Ramos (cell line): ENCODE data around the gene TSKU.
"Not testable (repeated sequence)": the region's sequence is repeated elsewhere in the genome, so short reads cannot be mapped to it uniquely, and the experiment has no call there.

Experiments
- in situ Hi-C: fragments of 300-500 bp; cut with MboI; formaldehyde crosslinking; loops from one replicate; pipeline ENCODE4 v1.14.3; 2022; ENCODE audit warnings: low sequenced_read_pairs; ENCODE audit not compliant: unreplicated experiment

The TSKU gene

DNA sequence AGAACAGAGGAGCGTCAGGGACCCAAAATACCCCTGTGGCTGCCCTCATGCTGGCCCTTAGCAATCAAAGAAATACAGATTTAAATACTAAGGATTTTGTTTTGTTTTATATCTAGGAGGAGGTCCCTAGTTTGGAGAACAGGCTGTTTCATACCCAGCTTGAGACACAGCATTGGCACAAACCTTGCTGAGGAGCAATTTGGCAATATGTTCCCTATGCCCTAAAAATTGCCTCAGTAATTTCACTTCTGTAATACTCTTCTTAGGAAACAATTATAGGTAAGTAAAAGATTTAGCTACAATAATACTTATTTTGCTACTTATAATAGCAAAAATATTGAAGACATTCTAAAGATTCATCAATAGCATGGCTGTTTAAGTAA, 37.0 kb downstream of the TSKU start:
- in situ Hi-C loops = no loop called here

DNA sequence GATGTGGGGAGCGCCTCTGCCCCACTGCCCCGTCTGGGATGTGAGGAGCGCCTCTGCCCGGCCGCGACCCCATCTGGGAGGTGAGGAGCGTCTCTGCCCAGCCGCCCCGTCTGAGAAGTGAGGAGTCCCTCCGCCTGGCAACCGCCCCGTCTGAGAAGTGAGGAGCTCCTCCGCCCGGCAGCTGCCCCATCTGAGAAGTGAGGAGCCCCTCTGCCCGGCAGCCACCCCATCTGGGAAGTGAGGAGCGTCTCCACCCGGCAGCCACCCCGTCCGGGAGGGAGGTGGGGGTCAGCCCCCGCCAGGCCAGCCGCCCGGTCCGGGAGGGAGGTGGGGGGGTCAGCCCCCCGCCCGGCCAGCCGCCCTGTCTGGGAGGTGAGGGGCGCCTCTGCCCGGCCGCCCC, 38.2 kb downstream of the TSKU start:
- in situ Hi-C loops = not testable (repeated sequence)

- in situ Hi-C loops = no loop called here
Measured at GRCh38 chr11:76822406-76822805, 39.2 kb downstream of the TSKU start.

DNA sequence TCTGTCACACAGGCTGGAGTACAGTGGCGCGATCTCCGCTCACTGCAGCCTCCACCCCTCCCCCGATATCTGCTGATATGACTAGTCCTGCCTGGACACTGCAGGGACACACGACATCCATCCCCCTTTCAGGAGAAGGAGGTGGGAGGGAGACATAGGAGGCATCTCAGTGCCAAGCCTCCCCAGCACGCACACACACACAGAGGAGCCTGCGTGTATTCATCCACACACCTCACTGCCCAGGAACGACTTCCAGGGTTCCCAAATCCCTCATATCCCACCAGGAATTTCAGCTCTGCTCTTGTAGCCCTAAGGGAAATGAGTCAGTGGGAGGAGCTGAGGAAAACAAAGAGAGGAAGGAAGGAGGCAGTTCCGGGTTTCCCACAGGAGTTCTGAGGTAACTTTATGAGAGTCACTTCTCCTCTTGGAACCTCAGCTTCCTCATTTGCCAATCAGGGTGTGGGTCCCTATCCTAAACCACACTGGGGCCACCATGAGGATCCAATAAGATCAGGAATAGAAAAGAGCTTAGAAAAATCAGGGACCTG, 40.4 kb downstream of the TSKU start:
- in situ Hi-C loops = no loop called here

DNA sequence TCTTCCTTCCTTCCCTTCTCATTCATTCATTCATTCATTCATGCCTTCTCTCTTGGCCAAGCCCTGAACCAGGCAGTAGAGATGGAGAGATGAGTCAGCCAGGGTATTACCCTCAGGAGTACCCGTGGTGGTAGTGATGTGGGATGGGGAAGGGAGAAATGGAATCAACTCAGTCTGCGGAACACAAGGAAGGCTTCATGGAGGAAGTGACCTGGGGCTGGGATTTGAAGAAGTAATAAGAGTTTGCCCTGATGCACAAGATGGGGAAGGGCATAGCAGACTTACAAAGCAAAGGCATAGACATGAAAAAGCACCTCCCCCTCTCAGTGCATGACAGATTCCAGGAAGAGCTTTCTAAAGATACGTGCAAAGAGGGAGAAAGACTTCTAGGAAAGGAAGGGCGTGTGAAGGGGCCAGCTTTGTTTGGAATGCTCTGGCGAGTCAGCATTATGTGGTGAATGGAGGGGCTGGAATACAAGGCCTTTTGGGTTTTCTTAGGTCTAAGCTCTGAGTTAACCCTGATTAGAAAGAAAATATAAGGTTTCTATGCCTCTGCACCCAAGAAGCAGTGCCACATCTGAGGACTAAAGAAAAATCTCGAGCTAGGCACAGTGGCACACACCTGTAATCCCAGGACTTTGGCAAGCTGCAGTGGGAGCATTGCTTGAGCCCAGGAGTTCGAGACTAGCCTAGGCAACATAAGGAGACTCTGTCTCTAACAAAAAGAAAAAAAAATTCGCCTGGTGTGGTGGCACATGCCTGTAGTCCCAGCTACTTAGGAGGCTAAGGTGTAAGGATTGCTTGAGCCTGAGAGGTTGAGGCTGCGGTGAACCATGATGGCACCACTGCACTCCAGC, 41.2 kb downstream of the TSKU start:
- in situ Hi-C loops = no loop called here

DNA sequence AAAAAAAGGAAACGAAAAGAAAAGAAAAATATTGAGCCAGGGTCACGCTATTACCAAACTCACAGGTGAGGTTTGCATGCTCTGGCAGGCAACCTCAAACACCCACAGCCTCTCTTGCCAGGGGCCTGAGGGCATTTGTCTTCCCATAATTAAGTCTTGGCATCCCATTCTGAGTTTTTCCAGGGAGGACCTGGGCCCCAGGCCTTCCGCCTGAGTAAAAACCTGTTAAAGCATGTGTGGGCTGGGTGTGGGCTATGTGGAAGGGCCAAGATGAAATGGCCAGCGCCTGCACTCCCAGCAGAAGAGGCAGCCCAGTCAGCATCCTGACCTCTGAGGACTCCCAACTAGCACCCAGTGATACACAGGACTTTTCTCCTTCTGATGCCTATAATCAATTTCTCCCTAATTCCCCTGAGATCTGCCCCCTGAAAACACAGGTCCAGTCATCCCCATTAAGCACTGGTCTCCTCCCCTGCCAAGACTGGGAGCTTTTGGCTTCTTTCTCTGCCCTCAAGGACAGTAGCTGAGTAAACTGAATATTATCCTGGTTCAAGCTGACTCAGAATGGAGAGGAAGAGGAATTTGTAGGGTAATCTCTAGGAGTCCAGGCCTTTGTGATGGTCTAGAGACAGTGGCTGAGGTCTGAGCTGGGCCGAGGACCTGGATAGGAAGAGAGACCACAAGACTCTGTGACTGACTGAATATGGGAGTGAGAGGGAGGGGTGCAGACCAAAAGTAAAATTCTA, 42.0 kb downstream of the TSKU start:
- in situ Hi-C loops = no loop called here

- in situ Hi-C loops = no loop called here
Measured at GRCh38 chr11:76825726-76826396, 42.7 kb downstream of the TSKU start.

DNA sequence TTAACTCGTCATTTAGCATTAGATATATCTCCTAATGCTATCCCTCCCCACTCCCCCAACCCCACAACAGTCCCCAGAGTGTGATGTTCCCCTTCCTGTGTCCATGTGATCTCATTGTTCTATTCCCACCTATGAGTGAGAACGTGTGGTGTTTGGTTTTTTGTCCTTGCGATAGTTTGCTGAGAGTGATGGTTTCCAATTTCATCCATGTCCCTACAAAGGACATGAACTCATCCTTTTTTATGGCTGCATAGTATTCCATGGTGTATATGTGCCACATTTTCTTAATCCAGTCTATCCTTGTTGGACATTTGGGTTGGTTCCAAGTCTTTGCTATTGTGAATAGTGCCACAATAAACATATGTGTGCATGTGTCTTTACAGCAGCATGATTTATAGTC, 43.4 kb downstream of the TSKU start:
- in situ Hi-C loops = not testable (repeated sequence)

GRCh38 chr11:76827005-76827404, 43.8 kb downstream of the TSKU start:
- in situ Hi-C loops = not testable (repeated sequence)

GRCh38 chr11:76830639-76831327, 47.6 kb downstream of the TSKU start:
- in situ Hi-C loops = no loop called here

- in situ Hi-C loops = no loop called here
Measured at GRCh38 chr11:76831686-76832310, 48.6 kb downstream of the TSKU start.

GRCh38 chr11:76832361-76832760, 49.2 kb downstream of the TSKU start:
- in situ Hi-C loops = no loop called here

- in situ Hi-C loops = no loop called here
Measured at GRCh38 chr11:76834151-76834550, 51.0 kb downstream of the TSKU start.

DNA sequence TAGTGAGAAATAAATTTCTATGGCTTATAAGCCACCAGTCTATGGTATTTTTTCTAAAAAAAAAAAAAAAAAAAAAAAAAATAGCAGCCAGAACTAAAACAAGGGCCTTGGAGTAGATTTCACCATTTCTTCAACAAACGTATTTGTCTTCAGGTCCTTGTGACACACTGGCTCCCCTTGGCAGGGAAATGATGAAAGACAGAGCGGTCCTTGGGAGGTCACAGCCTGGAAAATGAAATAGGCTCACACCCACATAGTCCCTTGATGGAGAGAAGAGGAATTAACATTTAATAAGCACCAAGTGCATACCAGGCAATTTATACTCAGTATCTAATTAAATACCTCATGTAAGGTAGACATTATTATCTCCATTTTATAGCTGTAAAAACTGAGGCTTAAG, 51.9 kb downstream of the TSKU start:
- in situ Hi-C loops = no loop called here

DNA sequence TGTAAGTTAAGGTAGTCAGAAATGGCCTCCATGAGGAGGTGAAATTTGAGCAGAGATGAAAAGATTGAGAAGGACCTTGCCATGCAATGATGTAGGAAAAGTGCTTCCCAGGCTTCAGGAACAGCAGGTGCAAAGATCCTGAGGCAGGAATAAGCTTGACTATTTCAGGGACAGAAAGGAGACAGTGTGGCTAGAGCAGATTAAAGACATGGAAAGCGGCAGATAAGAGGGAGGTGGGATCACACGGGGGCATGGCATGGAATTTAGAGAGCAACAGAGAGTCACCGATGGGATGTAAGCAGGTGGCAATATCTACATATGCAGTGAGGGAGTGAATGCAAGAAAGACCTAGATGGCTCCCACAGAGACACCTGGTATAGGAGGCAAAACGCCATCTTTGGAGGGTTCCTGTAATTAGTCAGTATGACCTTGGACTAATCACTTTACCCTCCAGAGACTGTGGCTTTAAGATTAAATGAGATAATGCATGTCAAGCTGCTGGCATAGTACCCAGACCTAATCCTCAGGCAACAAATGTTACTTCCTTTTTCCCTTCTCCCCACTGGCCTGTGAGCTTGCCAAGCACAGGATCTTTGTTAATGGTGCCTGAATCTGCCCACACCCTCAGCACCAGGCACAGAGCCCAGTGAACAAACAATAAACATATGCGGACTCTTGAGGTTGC, 52.9 kb downstream of the TSKU start:
- in situ Hi-C loops = no loop called here

GRCh38 chr11:76836613-76837291, 53.6 kb downstream of the TSKU start:
- in situ Hi-C loops = no loop called here

GRCh38 chr11:76837696-76838677, 54.8 kb downstream of the TSKU start:
- in situ Hi-C loops = no loop called here

GRCh38 chr11:76838678-76839068, 55.5 kb downstream of the TSKU start:
- in situ Hi-C loops = no loop called here
